Measurements from ENCODE around the gene ROR2. TPM values are rescaled to one million over a fixed set of nuclear protein-coding genes. Genes with fewer than 3 reads are reported as not detected.

The ROR2 gene
- total RNA-seq, 1 experiment from 2014 or later = 2.7 TPM

DNA sequence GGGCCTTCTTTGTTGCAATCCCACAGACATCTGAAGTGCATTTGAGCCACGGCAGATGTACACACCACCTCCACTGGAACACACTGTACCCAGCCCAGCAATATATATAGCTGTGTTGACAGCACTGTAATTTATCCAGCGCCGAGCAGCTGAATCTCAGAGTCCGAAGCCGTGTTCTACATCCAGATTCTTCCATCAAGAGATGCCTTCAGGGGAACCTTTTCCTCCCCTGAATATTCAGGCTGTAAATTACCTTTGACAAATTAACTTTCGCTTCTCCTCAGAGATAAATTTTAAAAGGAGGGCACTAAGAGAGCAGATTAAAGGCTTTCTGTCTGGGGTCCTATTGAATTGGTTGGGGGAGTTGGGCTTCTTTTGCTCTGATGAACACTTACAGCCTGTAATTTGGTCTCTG, 76.4 kb downstream of the ROR2 start:
- no peak overlapping the region for H3K27ac Mint-ChIP-seq
- peaks cover 14% of the 10 kb centered on the region in 2 experiments for H3K4me1 Mint-ChIP-seq
- Histone ChIP-seq H4K5ac (ENCODE audit: insufficient read length, low read depth, low read length) (no peak overlapping the region), H4K91ac (ENCODE audit: insufficient read length, low read depth, low read length) (no peak overlapping the region), H2AFZ (ENCODE audit: low read length) (no peak overlapping the region), H3K14ac (ENCODE audit: insufficient read depth, low read length) (no peak overlapping the region), H3K27me3 (ENCODE audit: insufficient read depth, low read length) (no peaks in the 10 kb centered on the region), H3K56ac (ENCODE audit: insufficient read length, low read depth, low read length) (no peak overlapping the region), H3T11ph (ENCODE audit: low read length) (no peak overlapping the region), H2BK12ac (ENCODE audit: insufficient read length, low read depth, low read length) (no peak overlapping the region), H3K4me2 (ENCODE audit: insufficient read depth, insufficient read length, low read length) (no peak overlapping the region), H3K23ac (ENCODE audit: insufficient read length, low read depth, low read length) (no peak overlapping the region), H3K79me1 (ENCODE audit: insufficient read depth, low read depth, low read length, poor library complexity, severe bottlenecking) (no peaks in the 10 kb centered on the region), H3K27ac (ENCODE audit: insufficient read length, low read depth, low read length) (no peak overlapping the region), H3K9me3 (ENCODE audit: control insufficient read depth, low read depth, low read length) (no peaks in the 10 kb centered on the region), H3K4me1 (ENCODE audit: insufficient read depth, low read length) (no peaks in the 10 kb centered on the region; the same call in 1 of the 2 replicates), H2AK5ac (ENCODE audit: insufficient read length, low read length) (no peak overlapping the region), H2BK120ac (ENCODE audit: low read depth, low read length, poor library complexity, severe bottlenecking) (no peak overlapping the region), H2BK15ac (ENCODE audit: low read depth, low read length) (no peak overlapping the region), H3K4ac (ENCODE audit: low read depth, low read length) (no peak overlapping the region), H3K18ac (ENCODE audit: insufficient read length, low read depth, low read length) (no peak overlapping the region), H3K23me2 (ENCODE audit: insufficient read length, low read depth, low read length, poor library complexity, severe bottlenecking) (no peaks in the 10 kb centered on the region), H2BK5ac (ENCODE audit: insufficient read length, low read length) (no peak overlapping the region), H4K20me1 (ENCODE audit: control insufficient read depth, insufficient read depth, insufficient read length) (no peaks in the 10 kb centered on the region), H3K9ac (ENCODE audit: extremely low read depth, insufficient read length, low read length) (no peak overlapping the region), H3K79me2 (ENCODE audit: insufficient read depth, low read length) (no peaks in the 10 kb centered on the region), H2BK20ac (ENCODE audit: low read depth, low read length, poor library complexity, severe bottlenecking) (no peak overlapping the region), H4K8ac (replicated peaks; ENCODE audit: insufficient read length, low read depth, low read length) (no peak overlapping the region)
- peaks cover 21% of the 10 kb centered on the region for H3K27me3 Mint-ChIP-seq (ENCODE audit: low read depth)
- DNase-seq = no peak
- no CpG with 5 or more reads among the region's 6 CpGs for WGBS (ENCODE audit: extremely low coverage, insufficient read length, low lambda C conversion rate)
- no peaks in the 10 kb centered on the region for H3K36me3 Mint-ChIP-seq (ENCODE audit: insufficient read depth in 1 of 3, low read depth in 3 of 3)
- H3K4me3 Mint-ChIP-seq = no peak overlapping the region
- no peaks in the 10 kb centered on the region for H3K9me3 Mint-ChIP-seq
- TF ChIP-seq, protein P1, sequence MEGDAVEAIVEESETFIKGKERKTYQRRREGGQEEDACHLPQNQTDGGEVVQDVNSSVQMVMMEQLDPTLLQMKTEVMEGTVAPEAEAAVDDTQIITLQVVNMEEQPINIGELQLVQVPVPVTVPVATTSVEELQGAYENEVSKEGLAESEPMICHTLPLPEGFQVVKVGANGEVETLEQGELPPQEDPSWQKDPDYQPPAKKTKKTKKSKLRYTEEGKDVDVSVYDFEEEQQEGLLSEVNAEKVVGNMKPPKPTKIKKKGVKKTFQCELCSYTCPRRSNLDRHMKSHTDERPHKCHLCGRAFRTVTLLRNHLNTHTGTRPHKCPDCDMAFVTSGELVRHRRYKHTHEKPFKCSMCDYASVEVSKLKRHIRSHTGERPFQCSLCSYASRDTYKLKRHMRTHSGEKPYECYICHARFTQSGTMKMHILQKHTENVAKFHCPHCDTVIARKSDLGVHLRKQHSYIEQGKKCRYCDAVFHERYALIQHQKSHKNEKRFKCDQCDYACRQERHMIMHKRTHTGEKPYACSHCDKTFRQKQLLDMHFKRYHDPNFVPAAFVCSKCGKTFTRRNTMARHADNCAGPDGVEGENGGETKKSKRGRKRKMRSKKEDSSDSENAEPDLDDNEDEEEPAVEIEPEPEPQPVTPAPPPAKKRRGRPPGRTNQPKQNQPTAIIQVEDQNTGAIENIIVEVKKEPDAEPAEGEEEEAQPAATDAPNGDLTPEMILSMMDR (conservative IDR thresholded peaks at IDR 0.05) = no peak
